Neural cell (in vitro differentiated cells): Measurements from ENCODE around the gene STX5. TPM values are rescaled to one million over a fixed set of nuclear protein-coding genes. Genes with fewer than 3 reads are reported as not detected.

Experiments used
- H2AFZ ChIP-seq: fragments of 200-600, 300-800 bp; sonication (generic), shearing (Covaris generic); 2 replicates; pipeline ENCODE4 v1.6.0; 2014; ENCODE audit warnings: low read depth, mild to moderate bottlenecking, antibody characterized with exemption, low read length, moderate library complexity
- H3F3A ChIP-seq: fragments of 200-600 bp; shearing (Covaris generic); 2 replicates; pipeline ENCODE4 v1.6.1; 2016; ENCODE audit warnings: mild to moderate bottlenecking, moderate library complexity, mixed read lengths, antibody characterized with exemption, low read length; ENCODE audit not compliant: insufficient read depth, poor library complexity, severe bottlenecking
- H3K27ac ChIP-seq: fragments of 200-600, 300-800 bp; sonication (generic), shearing (Covaris generic); 2 replicates; pipeline ENCODE4 v1.5.1; 2014; ENCODE audit warnings: mild to moderate bottlenecking, low read length, moderate library complexity
- H3K27me3 ChIP-seq: fragments of 300-800, 200-600 bp; sonication (generic), shearing (Covaris generic); 2 replicates; pipeline ENCODE4 v1.6.0; 2014; ENCODE audit warnings: mild to moderate bottlenecking, low read depth, low read length, moderate library complexity; ENCODE audit not compliant: insufficient read depth
- H3K36me3 ChIP-seq: fragments of 300-800, 200-600 bp; sonication (generic), shearing (Covaris generic); 2 replicates; pipeline ENCODE4 v1.5.1; 2014; ENCODE audit warnings: mild to moderate bottlenecking, antibody characterized with exemption, low read length, moderate library complexity; ENCODE audit not compliant: insufficient read depth
- H3K4me2 ChIP-seq: fragments of 300-800, 200-600 bp; sonication (generic), shearing (Covaris generic); 2 replicates; pipeline ENCODE4 v1.6.0; 2014; ENCODE audit warnings: mild to moderate bottlenecking, low read length
- H3K4me3 ChIP-seq: fragments of 300-800, 200-600 bp; sonication (generic), shearing (Covaris generic); 2 replicates; pipeline ENCODE4 v1.5.1; 2014; ENCODE audit warnings: mild to moderate bottlenecking, low read length, moderate library complexity
- H3K79me2 ChIP-seq: fragments of 200-600 bp; shearing (Covaris generic); replicated peaks from 2 replicates; pipeline ENCODE4 v1.6.0; 2014; ENCODE audit warnings: mild to moderate bottlenecking, low read length, moderate library complexity; ENCODE audit not compliant: insufficient read depth
- H3K9ac ChIP-seq: fragments of 300-800, 200-600 bp; sonication (generic), shearing (Covaris generic); 2 replicates; pipeline ENCODE4 v1.6.1; 2016; ENCODE audit warnings: mild to moderate bottlenecking, low read length, mixed read lengths
- H3K9me2 ChIP-seq: fragments of 200-600 bp; shearing (Covaris generic); 2 replicates; pipeline ENCODE4 v1.6.1; 2016; ENCODE audit warnings: mild to moderate bottlenecking, low read length, mixed read lengths; ENCODE audit not compliant: insufficient read depth
- H3K9me3 ChIP-seq: fragments of 200-600, 300-800 bp; sonication (generic), shearing (Covaris generic); 2 replicates; pipeline ENCODE4 v1.6.1; 2016; ENCODE audit warnings: mild to moderate bottlenecking, mixed run types, low read length, moderate library complexity, mixed read lengths
- H4K20me1 ChIP-seq: fragments of 200-600 bp; shearing (Covaris generic); 2 replicates; pipeline ENCODE4 v1.6.1; 2016; ENCODE audit warnings: mild to moderate bottlenecking, mixed run types; ENCODE audit not compliant: insufficient read depth
- EP300 ChIP-seq: fragments of 450-650 bp; conservative IDR thresholded peaks from 2 replicates; pipeline ENCODE4 v1.6.1; 2014; ENCODE audit warnings: antibody characterized with exemption, mild to moderate bottlenecking, moderate library complexity; ENCODE audit not compliant: poor library complexity, severe bottlenecking
- EZH2 ChIP-seq: fragments of 200-600, 300-800 bp; shearing (Covaris generic), sonication (generic); IDR thresholded peaks from 2 replicates; pipeline ENCODE4 v1.6.1; 2014; ENCODE audit warnings: antibody characterized with exemption, low read length, borderline replicate concordance, mild to moderate bottlenecking; ENCODE audit not compliant: insufficient read depth, poor library complexity, severe bottlenecking
- MXI1 ChIP-seq: fragments of 450-650 bp; conservative IDR thresholded peaks from 2 replicates; pipeline ENCODE4 v1.6.1; 2014; ENCODE audit warnings: antibody characterized with exemption, mild to moderate bottlenecking; ENCODE audit not compliant: poor library complexity, severe bottlenecking
- POLR2AphosphoS5 ChIP-seq: IDR thresholded peaks from 2 replicates; pipeline ENCODE4 v1.6.1; 2012
- RAD21 ChIP-seq: fragments of 450-650 bp; conservative IDR thresholded peaks from 2 replicates; pipeline ENCODE4 v1.6.1; 2014; ENCODE audit warnings: antibody characterized with exemption, mild to moderate bottlenecking, moderate library complexity
- SMC3 ChIP-seq: fragments of 450-650 bp; conservative IDR thresholded peaks from 2 replicates; pipeline ENCODE4 v1.6.1; 2014; ENCODE audit warnings: antibody characterized with exemption, mild to moderate bottlenecking, moderate library complexity; ENCODE audit not compliant: poor library complexity
- TAF1 ChIP-seq: IDR thresholded peaks from 2 replicates; pipeline ENCODE4 v1.6.1; 2012; ENCODE audit warnings: low read depth
- polyA plus RNA-seq: library from polyadenylated mRNA; depleted of rRNA; stranded (reverse); fragments of >200 nt; gene quantifications from 2 replicates; pipeline ENCODE4 v1.2.3, GENCODE V29; 2014
- TF ChIP-seq, protein P1 (sequence below): IDR thresholded peaks from 2 replicates; pipeline ENCODE4 v1.6.1; 2012; ENCODE audit warnings: borderline replicate concordance
- TF ChIP-seq, protein P2 (sequence below): fragments of 450-650 bp; IDR thresholded peaks from 2 replicates; pipeline ENCODE4 v1.5.1; 2014; ENCODE audit warnings: antibody characterized with exemption, mild to moderate bottlenecking, moderate library complexity; ENCODE audit not compliant: poor library complexity, severe bottlenecking

Gene STX5
- polyA plus RNA-seq, 1 donor from 2014 or later, result 28.5 TPM

DNA sequence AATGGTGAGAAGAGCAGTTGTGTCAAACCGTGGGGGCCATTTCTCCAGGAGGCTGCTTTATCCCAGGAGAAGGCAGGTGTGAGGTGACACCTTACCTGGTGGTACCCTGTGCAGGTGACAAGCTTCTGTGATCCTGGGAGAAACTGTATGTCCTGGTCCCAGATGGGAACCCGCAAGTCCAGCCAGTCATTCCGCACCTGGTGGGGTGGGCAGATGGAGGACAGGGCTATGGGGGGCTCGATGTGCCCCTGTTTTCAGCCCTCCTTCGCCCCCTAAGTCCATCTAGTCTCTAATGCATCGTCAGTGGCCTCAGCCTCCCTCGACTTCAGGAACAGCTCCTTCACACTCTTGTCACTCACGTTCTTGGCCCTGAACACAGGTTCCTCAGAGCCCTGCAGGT, 3.5 kb upstream of the STX5 start:
- Histone ChIP-seq H3K4me3 (no peak overlapping the region), H3K79me2 (peaks cover 31% of the 10 kb centered on the region), H3K27me3 (no peaks in the 10 kb centered on the region), H3K9ac (no peak overlapping the region), H3K27ac (no peak overlapping the region), H3K4me2 (no peak overlapping the region), H3K9me2 (no peaks in the 10 kb centered on the region), H3K36me3 (no peaks in the 10 kb centered on the region), H3F3A (no peaks in the 10 kb centered on the region), H3K9me3 (no peaks in the 10 kb centered on the region), H4K20me1 (no peaks in the 10 kb centered on the region), H2AFZ (no peak overlapping the region)
- TF ChIP-seq MXI1, result no peak
- TF ChIP-seq EP300, result no peak
- TF ChIP-seq POLR2AphosphoS5, result no peak
- TF ChIP-seq EZH2, result no peak
- TF ChIP-seq, protein P1, sequence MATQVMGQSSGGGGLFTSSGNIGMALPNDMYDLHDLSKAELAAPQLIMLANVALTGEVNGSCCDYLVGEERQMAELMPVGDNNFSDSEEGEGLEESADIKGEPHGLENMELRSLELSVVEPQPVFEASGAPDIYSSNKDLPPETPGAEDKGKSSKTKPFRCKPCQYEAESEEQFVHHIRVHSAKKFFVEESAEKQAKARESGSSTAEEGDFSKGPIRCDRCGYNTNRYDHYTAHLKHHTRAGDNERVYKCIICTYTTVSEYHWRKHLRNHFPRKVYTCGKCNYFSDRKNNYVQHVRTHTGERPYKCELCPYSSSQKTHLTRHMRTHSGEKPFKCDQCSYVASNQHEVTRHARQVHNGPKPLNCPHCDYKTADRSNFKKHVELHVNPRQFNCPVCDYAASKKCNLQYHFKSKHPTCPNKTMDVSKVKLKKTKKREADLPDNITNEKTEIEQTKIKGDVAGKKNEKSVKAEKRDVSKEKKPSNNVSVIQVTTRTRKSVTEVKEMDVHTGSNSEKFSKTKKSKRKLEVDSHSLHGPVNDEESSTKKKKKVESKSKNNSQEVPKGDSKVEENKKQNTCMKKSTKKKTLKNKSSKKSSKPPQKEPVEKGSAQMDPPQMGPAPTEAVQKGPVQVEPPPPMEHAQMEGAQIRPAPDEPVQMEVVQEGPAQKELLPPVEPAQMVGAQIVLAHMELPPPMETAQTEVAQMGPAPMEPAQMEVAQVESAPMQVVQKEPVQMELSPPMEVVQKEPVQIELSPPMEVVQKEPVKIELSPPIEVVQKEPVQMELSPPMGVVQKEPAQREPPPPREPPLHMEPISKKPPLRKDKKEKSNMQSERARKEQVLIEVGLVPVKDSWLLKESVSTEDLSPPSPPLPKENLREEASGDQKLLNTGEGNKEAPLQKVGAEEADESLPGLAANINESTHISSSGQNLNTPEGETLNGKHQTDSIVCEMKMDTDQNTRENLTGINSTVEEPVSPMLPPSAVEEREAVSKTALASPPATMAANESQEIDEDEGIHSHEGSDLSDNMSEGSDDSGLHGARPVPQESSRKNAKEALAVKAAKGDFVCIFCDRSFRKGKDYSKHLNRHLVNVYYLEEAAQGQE, result no peak
- TF ChIP-seq TAF1, result no peak
- TF ChIP-seq SMC3, result no peak
- TF ChIP-seq RAD21, result no peak
- TF ChIP-seq, protein P2, sequence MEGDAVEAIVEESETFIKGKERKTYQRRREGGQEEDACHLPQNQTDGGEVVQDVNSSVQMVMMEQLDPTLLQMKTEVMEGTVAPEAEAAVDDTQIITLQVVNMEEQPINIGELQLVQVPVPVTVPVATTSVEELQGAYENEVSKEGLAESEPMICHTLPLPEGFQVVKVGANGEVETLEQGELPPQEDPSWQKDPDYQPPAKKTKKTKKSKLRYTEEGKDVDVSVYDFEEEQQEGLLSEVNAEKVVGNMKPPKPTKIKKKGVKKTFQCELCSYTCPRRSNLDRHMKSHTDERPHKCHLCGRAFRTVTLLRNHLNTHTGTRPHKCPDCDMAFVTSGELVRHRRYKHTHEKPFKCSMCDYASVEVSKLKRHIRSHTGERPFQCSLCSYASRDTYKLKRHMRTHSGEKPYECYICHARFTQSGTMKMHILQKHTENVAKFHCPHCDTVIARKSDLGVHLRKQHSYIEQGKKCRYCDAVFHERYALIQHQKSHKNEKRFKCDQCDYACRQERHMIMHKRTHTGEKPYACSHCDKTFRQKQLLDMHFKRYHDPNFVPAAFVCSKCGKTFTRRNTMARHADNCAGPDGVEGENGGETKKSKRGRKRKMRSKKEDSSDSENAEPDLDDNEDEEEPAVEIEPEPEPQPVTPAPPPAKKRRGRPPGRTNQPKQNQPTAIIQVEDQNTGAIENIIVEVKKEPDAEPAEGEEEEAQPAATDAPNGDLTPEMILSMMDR, result no peak

DNA sequence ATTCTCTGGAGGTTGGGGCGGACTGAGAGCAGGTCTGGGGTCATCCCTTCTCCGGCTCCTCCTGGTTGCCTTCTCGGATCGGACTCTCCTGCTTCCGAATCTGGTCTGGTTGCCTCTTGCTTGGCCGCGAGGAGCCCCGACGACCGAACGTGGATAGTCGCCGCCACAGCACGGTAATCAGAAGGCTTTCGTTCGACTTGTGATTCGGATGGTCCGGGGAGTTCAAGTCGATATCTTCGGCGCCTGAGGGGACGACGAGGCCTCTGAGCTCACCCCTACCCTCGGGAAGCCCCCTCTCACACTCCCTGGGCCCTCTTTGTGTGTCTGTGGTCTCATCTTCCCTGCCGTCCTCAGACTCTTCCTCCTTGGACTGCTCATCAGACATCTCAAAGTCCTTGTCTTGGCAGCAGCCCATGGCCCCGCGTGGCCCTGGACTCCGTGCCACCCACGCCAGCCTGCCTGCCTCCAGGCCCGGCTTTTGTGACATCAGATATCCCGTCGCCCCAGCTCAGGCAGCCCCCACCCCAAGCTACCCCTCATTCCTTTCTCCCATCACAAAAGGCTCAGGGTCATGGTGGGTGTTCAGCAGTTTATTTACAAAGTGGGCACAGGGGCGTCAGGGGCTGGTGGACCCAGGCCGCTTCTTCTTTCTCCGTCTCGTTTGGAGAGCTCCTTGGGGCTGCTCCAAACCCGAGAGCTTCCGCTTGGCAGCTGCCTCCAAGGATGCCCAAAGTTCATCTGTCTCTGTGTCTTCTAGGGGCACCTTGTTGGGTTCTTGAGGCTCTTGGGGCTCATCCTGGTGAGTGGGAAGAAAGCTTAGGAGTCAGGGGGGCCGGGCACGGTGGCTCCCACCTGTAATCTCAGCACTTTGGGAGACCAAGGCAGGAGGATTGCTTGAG, 734 bp upstream of the STX5 start, which contains the start of gene TEX54:
Gene TEX54 (minus strand): TSS at position 506 of the 899 bp plus-strand sequence.
- H3K9ac ChIP-seq, result peak within 1 kb of the TSS; percentile 95
- peak within 1 kb of the TSS; percentile 91 for H3K27ac ChIP-seq
- H3K4me3 ChIP-seq, result peak within 1 kb of the TSS; percentile 98
- no peak for TF ChIP-seq TAF1
- peak; percentile 31 for TF ChIP-seq RAD21
- TF ChIP-seq EZH2, result no peak
- TF ChIP-seq, protein P2, result no peak
- TF ChIP-seq MXI1, result peak; percentile 72
- no peak for TF ChIP-seq EP300
- no peaks in the 10 kb centered on the region for H3K36me3 ChIP-seq
- H3K79me2 ChIP-seq, result peaks cover 34% of the 10 kb centered on the region
- H2AFZ ChIP-seq, result peak within 1 kb of the TSS; percentile 49
- H3K27me3 ChIP-seq, result no peaks in the 10 kb centered on the region
- no peaks in the 10 kb centered on the region for H3F3A ChIP-seq
- H3K9me3 ChIP-seq, result no peaks in the 10 kb centered on the region
- H3K4me2 ChIP-seq, result peak within 1 kb of the TSS; percentile 80
- H4K20me1 ChIP-seq, result no peaks in the 10 kb centered on the region
- no peaks in the 10 kb centered on the region for H3K9me2 ChIP-seq
